GM12801 (cell line): ENCODE measurements around the gene LAMA2.

Source experiments
- CTCF ChIP-seq: IDR thresholded peaks from one replicate; pipeline ENCODE4 v1.5.1; 2011; ENCODE audit warnings: control low read depth; ENCODE audit not compliant: insufficient read length; ENCODE audit errors: extremely low read depth

The LAMA2 gene

GRCh38 chr6:129314575-129314974, 431.6 kb downstream of the LAMA2 start:
- no peak for TF ChIP-seq CTCF

DNA sequence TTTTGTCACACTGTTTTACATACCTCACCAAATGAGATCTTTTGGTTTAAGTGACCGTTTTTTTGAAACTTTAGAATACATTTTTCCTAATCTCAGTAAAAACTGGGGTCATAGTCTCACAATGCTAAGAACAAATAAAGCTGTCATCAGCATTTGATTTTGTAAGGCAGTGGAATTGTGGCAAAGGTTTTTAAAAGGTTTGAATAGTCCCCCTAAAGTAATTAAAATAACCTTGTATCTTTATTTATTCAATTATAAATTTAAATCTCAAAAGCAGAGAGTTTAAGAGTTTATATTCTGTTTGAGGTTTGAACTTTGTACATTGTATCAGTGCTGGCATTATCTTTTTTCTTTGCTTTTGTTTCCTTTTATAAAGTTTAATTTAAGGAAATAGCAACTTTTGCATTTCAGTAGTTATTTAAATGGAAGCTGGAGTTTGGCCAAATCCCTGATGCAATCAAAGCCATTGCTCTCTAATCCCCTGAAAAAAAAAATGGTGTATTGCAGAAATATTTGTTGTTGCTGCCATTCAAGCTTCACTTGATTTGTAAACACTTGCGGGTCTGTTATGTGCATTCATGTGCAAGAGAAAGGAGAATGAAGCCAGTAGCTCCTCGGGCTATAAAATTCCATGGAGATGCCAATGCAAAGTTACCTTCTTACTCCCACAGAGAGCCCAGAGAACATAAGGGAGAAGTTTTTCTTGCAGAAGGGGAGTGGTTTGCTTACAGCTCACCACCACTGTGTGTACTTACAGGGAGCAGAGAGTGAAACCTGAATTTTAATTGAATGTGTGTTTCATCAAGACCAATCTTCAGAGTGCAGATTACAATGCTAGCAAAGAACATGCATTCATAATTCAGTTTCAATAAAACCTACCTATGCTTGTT, 435.2 kb downstream of the LAMA2 start:
- TF ChIP-seq CTCF = no peak

DNA sequence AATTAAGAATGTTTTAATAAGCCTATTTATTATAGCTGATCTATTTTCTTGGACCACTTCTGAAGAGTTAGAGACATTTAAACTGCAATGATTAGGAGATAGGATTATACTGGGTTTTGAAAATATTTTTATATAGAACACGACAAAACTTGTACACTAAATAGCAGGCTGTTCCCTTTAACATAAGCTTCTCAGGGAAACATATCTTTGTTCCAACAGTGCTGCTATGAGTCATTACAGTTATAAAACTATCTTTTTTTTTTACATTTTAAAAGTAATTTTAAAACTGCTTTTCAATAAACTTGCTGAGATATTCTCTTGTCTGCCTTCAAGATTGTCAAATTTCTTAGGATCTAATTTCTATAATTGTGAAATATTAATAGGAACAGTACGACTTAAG, 438.0 kb downstream of the LAMA2 start:
- no peak for TF ChIP-seq CTCF

DNA sequence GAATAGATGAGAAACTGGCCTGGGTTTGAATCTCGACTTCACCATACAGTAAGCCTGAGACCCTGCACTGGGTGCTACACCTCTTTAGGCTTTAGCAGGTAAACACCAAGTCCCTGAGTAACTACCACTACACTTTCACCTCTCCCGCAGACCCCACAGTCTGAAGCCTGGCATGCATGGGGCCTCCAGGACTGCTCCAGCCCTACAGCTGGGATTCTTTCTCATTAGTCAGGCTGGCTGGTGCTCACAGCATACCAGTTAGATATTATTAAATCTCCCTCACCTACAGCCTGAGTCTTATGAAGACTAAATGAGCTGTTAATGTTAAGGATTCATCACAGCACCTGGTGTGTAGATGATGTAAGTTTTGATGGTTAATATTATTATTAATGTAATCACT, 438.4 kb downstream of the LAMA2 start:
- no peak for TF ChIP-seq CTCF

DNA sequence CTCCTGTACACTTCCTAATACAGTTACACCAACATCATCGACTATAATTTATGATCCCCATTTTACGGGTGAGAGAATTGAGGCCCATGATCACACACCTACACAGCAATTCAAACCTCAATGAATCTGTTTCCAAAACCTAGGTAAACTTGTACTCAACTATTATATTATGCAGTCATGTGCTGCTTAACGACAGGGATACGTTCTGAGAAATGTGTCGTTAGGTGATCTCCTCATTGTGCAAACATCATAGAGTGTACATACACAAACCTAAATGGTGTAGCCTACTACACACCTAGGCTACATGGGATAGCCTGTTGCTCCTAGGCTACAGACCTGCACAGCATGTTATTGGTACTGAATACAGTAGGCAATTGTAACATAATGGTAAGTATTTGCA, 441.4 kb downstream of the LAMA2 start:
- TF ChIP-seq CTCF = no peak

DNA sequence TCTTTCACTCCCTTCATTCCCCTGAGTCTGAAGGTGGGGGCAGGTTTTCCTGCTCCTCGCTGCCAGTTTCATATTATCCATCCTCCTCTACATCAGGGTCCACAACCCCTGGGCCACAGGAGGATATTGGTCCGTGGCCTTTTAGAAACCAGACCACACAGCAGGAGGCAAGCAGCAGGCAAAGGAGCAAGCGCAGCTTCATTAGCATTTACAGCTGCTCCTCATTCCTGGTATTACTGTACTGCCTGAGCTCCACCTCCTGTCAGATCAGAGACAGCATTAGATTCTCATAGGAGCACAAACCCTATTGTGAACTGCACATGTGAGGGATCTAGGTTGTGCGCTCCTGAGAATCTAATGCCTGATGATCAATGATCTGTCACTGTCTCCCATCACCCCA, 446.7 kb downstream of the LAMA2 start:
- no peak for TF ChIP-seq CTCF

- TF ChIP-seq CTCF = no peak
These were observed 448.7 kb downstream of the LAMA2 start for GRCh38 chr6:129331450-129332138.
